VCaP (cell line): Measurements from ENCODE around the gene CDK6.

Source experiments
- H3K27ac ChIP-seq: fragments of 450-650 bp; 2 replicates; pipeline ENCODE4 v1.5.1; 2017
- CTCF ChIP-seq: fragments of 450-650 bp; conservative IDR thresholded peaks from 2 replicates; pipeline ENCODE4 v1.5.1; 2017; ENCODE audit warnings: mild to moderate bottlenecking, moderate library complexity

CDK6 gene

GRCh38 chr7:92639213-92639896, 197.0 kb downstream of the CDK6 start:
- no peak for TF ChIP-seq CTCF

GRCh38 chr7:92636018-92636560, 200.3 kb downstream of the CDK6 start:
- TF ChIP-seq CTCF: no peak
- no peak overlapping the region for H3K27ac ChIP-seq

More at GRCh38 chr7:92639213-92639896, 197.0 kb downstream of the CDK6 start:
- no peak overlapping the region for H3K27ac ChIP-seq

GRCh38 chr7:92635538-92635937, 200.8 kb downstream of the CDK6 start:
- H3K27ac ChIP-seq: no peak overlapping the region
- TF ChIP-seq CTCF: no peak

- no peak overlapping the region for H3K27ac ChIP-seq
- TF ChIP-seq CTCF: no peak
These were observed 201.4 kb downstream of the CDK6 start for GRCh38 chr7:92634924-92635519.

GRCh38 chr7:92634205-92634604, 202.2 kb downstream of the CDK6 start:
- TF ChIP-seq CTCF: no peak
- no peak overlapping the region for H3K27ac ChIP-seq

GRCh38 chr7:92633211-92633906, 203.0 kb downstream of the CDK6 start:
- no peak for TF ChIP-seq CTCF
- no peak overlapping the region for H3K27ac ChIP-seq

- no peak overlapping the region for H3K27ac ChIP-seq
- no peak for TF ChIP-seq CTCF
These were observed 203.6 kb downstream of the CDK6 start for GRCh38 chr7:92632791-92633190.
